H1 (cell line): ENCODE results near the gene LSM6. TPM values are rescaled to one million over a fixed set of nuclear protein-coding genes. Genes with fewer than 3 reads are reported as not detected.

Experiments used
- ASH2L ChIP-seq: fragments of 200-600, 300-600 bp; sonication (generic); IDR thresholded peaks from one replicate; pipeline ENCODE4 v1.7.1; 2017; ENCODE audit warnings: low read length
- BACH1 ChIP-seq: IDR thresholded peaks from 2 replicates; pipeline ENCODE4 v1.6.1; 2012; ENCODE audit warnings: low read length, improper control_type of control experiment
- BCL11A ChIP-seq, 2 experiments: IDR thresholded peaks; one replicate each; pipeline ENCODE4 v1.6.1; 2011; ENCODE audit warnings: low read depth in 2 of 2, low read length in 2 of 2, mild to moderate bottlenecking in 2 of 2
- BRCA1 ChIP-seq: IDR thresholded peaks from 2 replicates; pipeline ENCODE4 v1.6.1; 2012; ENCODE audit warnings: low read depth, low read length, improper control_type of control experiment
- CBX8 ChIP-seq: fragments of 300-800, 300-1000 bp; sonication (generic); IDR thresholded peaks from 2 replicates; pipeline ENCODE4 v1.7.1; 2016; ENCODE audit warnings: low read depth, low read length, borderline replicate concordance
- EGR1 ChIP-seq: IDR thresholded peaks from 2 replicates; pipeline ENCODE4 v1.6.1; 2011; ENCODE audit warnings: low read depth, low read length, borderline replicate concordance
- EP300 ChIP-seq, 2 experiments: IDR thresholded peaks; 1 replicate in 1 of 2; 2 replicates in 1 of 2; pipeline ENCODE4 v1.6.1; 2011 to 2012; ENCODE audit warnings: low read depth in 2 of 2, low read length in 2 of 2, mild to moderate bottlenecking in 2 of 2, borderline replicate concordance in 1 of 2, inconsistent platforms in 1 of 2, moderate library complexity in 1 of 2
- SP2 ChIP-seq: IDR thresholded peaks from 2 replicates; pipeline ENCODE4 v1.6.1; 2012; ENCODE audit warnings: mild to moderate bottlenecking, low read length, inconsistent platforms
- SUZ12 ChIP-seq: fragments of 200-600 bp; sonication (generic); IDR thresholded peaks from 2 replicates; pipeline ENCODE4 v1.6.1; 2012; ENCODE audit warnings: mild to moderate bottlenecking, inconsistent platforms, low read length, moderate library complexity, mixed read lengths
- polyA plus RNA-seq, 7 experiments: library from polyadenylated mRNA; depleted of rRNA in 3 of 7; stranded (reverse) in 5 of 7; unstranded in 2 of 7; fragments of >200 nt in 5 of 7; fragments of 200-250 nt in 2 of 7; gene quantifications; 1 replicate in 5 of 7; 2 replicates in 1 of 7; 4 replicates in 1 of 7; pipeline versions ENCODE4 v1.2.1 to v1.2.3, GENCODE V29; 2011 to 2013; ENCODE audit warnings: missing spikeins in 2 of 7, mixed read lengths in 2 of 7
- total RNA-seq: library from RNA; stranded (reverse); fragmentation: NEBNext Ultra II Directional; extraction: Animal tissue kit (Norgen Biotek cat#: 25700); gene quantifications from 2 replicates; pipeline ENCODE4 v1.2.1, GENCODE V29; 2021
- TF ChIP-seq, protein P1 (sequence below): IDR thresholded peaks from 2 replicates; pipeline ENCODE4 v1.6.1; 2011; ENCODE audit warnings: low read depth, mild to moderate bottlenecking, low read length; ENCODE audit not compliant: insufficient read depth

LSM6 gene
- total and polyA plus RNA-seq, 2 of the 8 experiments (the other 6 are each of a cell fraction or from before 2014, with no cell fraction given) = 40.2 to 63.4 TPM

DNA sequence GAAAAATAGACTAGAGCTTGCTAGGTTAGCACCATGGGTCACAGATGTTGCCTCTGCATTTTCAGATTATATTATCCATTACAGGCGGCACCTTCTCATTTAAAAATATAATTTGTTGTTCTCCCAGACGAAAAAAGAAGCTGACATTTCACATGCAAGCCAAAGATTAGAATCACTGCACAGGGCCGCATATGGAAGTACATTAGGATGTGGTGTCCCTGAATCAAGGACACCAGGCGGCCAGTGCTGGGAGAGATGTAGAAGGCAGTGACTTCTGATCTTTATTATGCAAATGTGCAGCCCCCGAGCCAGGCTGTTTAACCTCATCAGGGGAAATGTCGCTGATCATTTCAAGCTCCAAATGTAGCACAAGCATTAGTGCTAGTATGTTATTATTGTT lies 61.6 kb downstream of the LSM6 start (continued):
- no peak for TF ChIP-seq EGR1
- TF ChIP-seq BRCA1 = no peak
- TF ChIP-seq, protein P1, sequence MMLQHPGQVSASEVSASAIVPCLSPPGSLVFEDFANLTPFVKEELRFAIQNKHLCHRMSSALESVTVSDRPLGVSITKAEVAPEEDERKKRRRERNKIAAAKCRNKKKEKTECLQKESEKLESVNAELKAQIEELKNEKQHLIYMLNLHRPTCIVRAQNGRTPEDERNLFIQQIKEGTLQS = no peak
- no peak for TF ChIP-seq SP2
- TF ChIP-seq BACH1 = no peak
- TF ChIP-seq EP300 (IDR thresholded peaks at IDR 0.05; ENCODE audit: borderline replicate concordance in 1 of 2, low read depth in 2 of 2, low read length in 2 of 2) = no peak
- TF ChIP-seq BCL11A (IDR thresholded peaks at IDR 0.05; ENCODE audit: low read depth in 2 of 2, low read length in 2 of 2) = no peak
- no peak for TF ChIP-seq ASH2L
- no peak for TF ChIP-seq CBX8
- no peak for TF ChIP-seq SUZ12
- TF ChIP-seq, all 59 proteins: peak for 0
